ENCODE data around the gene CMSS1.

The CMSS1 gene

GRCh38 chr3:99927671-99928457 is 110.2 kb downstream of the CMSS1 start:
- TF ChIP-seq ZFX (IDR thresholded peaks at IDR 0.05) (no peak), CTCF (conservative IDR thresholded peaks at IDR 0.05) (no peak)
- no peak overlapping the region for H3K27ac ChIP-seq

GRCh38 chr3:99928771-99929744 is 111.4 kb downstream of the CMSS1 start:
- TF ChIP-seq CTCF (conservative IDR thresholded peaks at IDR 0.05) (no peak), ZFX (IDR thresholded peaks at IDR 0.05) (no peak)
- no peak overlapping the region for H3K27ac ChIP-seq

- TF ChIP-seq ZFX (IDR thresholded peaks at IDR 0.05), result no peak
- TF ChIP-seq CTCF (conservative IDR thresholded peaks at IDR 0.05), result no peak
- no peak overlapping the region for H3K27ac ChIP-seq
Observed at GRCh38 chr3:99929745-99930139, 112.1 kb downstream of the CMSS1 start.

GRCh38 chr3:99931059-99931458 is 113.4 kb downstream of the CMSS1 start:
- H3K27ac ChIP-seq, result no peak overlapping the region
- no peak for TF ChIP-seq CTCF (conservative IDR thresholded peaks at IDR 0.05)
- TF ChIP-seq ZFX (IDR thresholded peaks at IDR 0.05), result no peak

GRCh38 chr3:99933971-99934750 is 116.5 kb downstream of the CMSS1 start:
- H3K27ac ChIP-seq, result no peak overlapping the region
- TF ChIP-seq ZFX (IDR thresholded peaks at IDR 0.05), result no peak
- no peak for TF ChIP-seq CTCF (conservative IDR thresholded peaks at IDR 0.05)

- H3K27ac ChIP-seq, result no peak overlapping the region
- TF ChIP-seq CTCF (conservative IDR thresholded peaks at IDR 0.05), result no peak
- TF ChIP-seq ZFX (IDR thresholded peaks at IDR 0.05), result no peak
Observed at GRCh38 chr3:99934975-99935797, 117.5 kb downstream of the CMSS1 start.

Measured in C4-2B (cell line).